OCI-LY1 (cell line): Measurements from ENCODE around the gene RASGEF1B.
A peak's percentile ranks its signal among the peaks of the same experiment; 100 is the strongest.

Source experiments
- H2AFZ ChIP-seq: fragments of 200-600 bp; sonication (generic), shearing (Covaris generic); 2 replicates; pipeline ENCODE4 v1.6.0; 2014; ENCODE audit warnings: antibody characterized with exemption, mild to moderate bottlenecking, low read length
- H3F3A ChIP-seq: fragments of 200-600 bp; sonication (generic), shearing (Covaris generic); 2 replicates; pipeline ENCODE4 v1.6.0; 2014; ENCODE audit warnings: mild to moderate bottlenecking, antibody characterized with exemption, low read length, moderate library complexity; ENCODE audit not compliant: insufficient read depth
- H3K27ac ChIP-seq: fragments of 200-600 bp; sonication (generic); 2 replicates; pipeline ENCODE4 v1.5.1; 2014; ENCODE audit warnings: low read length, mixed run types, mild to moderate bottlenecking, low read depth; ENCODE audit not compliant: poor library complexity, severe bottlenecking
- H3K27me3 ChIP-seq: fragments of 200-600 bp; sonication (generic); 2 replicates; pipeline ENCODE4 v1.6.0; 2014; ENCODE audit warnings: antibody characterized with exemption, mild to moderate bottlenecking, low read length, moderate library complexity; ENCODE audit not compliant: insufficient read depth
- H3K36me3 ChIP-seq: fragments of 200-600 bp; sonication (generic); 2 replicates; pipeline ENCODE4 v1.6.1; 2014; ENCODE audit warnings: mild to moderate bottlenecking, antibody characterized with exemption, low read length, moderate library complexity, mixed read lengths; ENCODE audit not compliant: insufficient read depth
- H3K4me1 ChIP-seq: fragments of 200-600 bp; sonication (generic); 2 replicates; pipeline ENCODE4 v1.5.1; 2014; ENCODE audit warnings: mild to moderate bottlenecking, low read length, moderate library complexity; ENCODE audit not compliant: insufficient read depth, severe bottlenecking
- H3K4me2 ChIP-seq: fragments of 200-600 bp; sonication (generic), shearing (Covaris generic); 2 replicates; pipeline ENCODE4 v1.6.1; 2014; ENCODE audit warnings: low read length
- H3K4me3 ChIP-seq: fragments of 200-600 bp; sonication (generic); 2 replicates; pipeline ENCODE4 v1.5.1; 2014; ENCODE audit warnings: low read length, low read depth, mild to moderate bottlenecking, mixed read lengths; ENCODE audit not compliant: poor library complexity, severe bottlenecking
- H3K79me2 ChIP-seq: fragments of 200-600 bp; shearing (Covaris generic); 2 replicates; pipeline ENCODE4 v1.6.1; 2016; ENCODE audit warnings: mixed run types, low read length, mixed read lengths; ENCODE audit not compliant: insufficient read depth
- H3K9ac ChIP-seq: fragments of 200-600 bp; sonication (generic), shearing (Covaris generic); 2 replicates; pipeline ENCODE4 v1.6.1; 2014; ENCODE audit warnings: mild to moderate bottlenecking, low read length, mixed read lengths
- H3K9me2 ChIP-seq: fragments of 200-600 bp; sonication (generic), shearing (Covaris generic); 2 replicates; pipeline ENCODE4 v1.6.1; 2014; ENCODE audit warnings: low read depth, mild to moderate bottlenecking, low read length, mixed read lengths
- H3K9me3 ChIP-seq: fragments of 200-600 bp; shearing (Covaris generic); 2 replicates; pipeline ENCODE4 v1.6.1; 2014; ENCODE audit warnings: low read length, mixed read lengths
- H4K20me1 ChIP-seq: fragments of 200-600 bp; sonication (generic), shearing (Covaris generic); 2 replicates; pipeline ENCODE4 v1.6.0; 2016; ENCODE audit warnings: mild to moderate bottlenecking, low read length; ENCODE audit not compliant: insufficient read depth
- CTCF ChIP-seq: fragments of 200-600 bp; sonication (generic), shearing (Covaris generic); IDR thresholded peaks from 2 replicates; pipeline ENCODE4 v1.5.1; 2017; ENCODE audit warnings: mild to moderate bottlenecking, antibody characterized with exemption, low read length, moderate library complexity, mixed read lengths
- EZH2 ChIP-seq: fragments of 200-600 bp; sonication (generic), shearing (Covaris generic); IDR thresholded peaks from 2 replicates; pipeline ENCODE4 v1.8.0; 2017; ENCODE audit warnings: borderline replicate concordance, mixed run types, mild to moderate bottlenecking, antibody characterized with exemption, low read length, moderate library complexity, mixed read lengths

RASGEF1B gene

GRCh38 chr4:81424336-81424735 lies 47.4 kb downstream of the RASGEF1B start:
- no peak overlapping the region for H3K27ac ChIP-seq
- H3K4me3 ChIP-seq, result no peak overlapping the region
- TF ChIP-seq CTCF, result no peak
- TF ChIP-seq EZH2, result no peak
- no peaks in the 10 kb centered on the region for H3K79me2 ChIP-seq
- H4K20me1 ChIP-seq, result no peaks in the 10 kb centered on the region
- H3K4me2 ChIP-seq, result no peak overlapping the region
- H3K36me3 ChIP-seq, result peaks cover 48% of the 10 kb centered on the region
- no peaks in the 10 kb centered on the region for H3K9me2 ChIP-seq
- no peak overlapping the region for H2AFZ ChIP-seq
- H3K4me1 ChIP-seq, result peaks cover 20% of the 10 kb centered on the region
- no peaks in the 10 kb centered on the region for H3K27me3 ChIP-seq
- H3K9ac ChIP-seq, result no peak overlapping the region
- no peaks in the 10 kb centered on the region for H3F3A ChIP-seq
- H3K9me3 ChIP-seq, result no peaks in the 10 kb centered on the region

- Histone ChIP-seq H3K9me2 (no peaks in the 10 kb centered on the region), H3K4me1 (peaks cover 20% of the 10 kb centered on the region), H3K27me3 (no peaks in the 10 kb centered on the region), H2AFZ (no peak overlapping the region), H3K79me2 (no peaks in the 10 kb centered on the region), H3K4me3 (no peak overlapping the region), H3K9me3 (no peaks in the 10 kb centered on the region), H3K9ac (no peak overlapping the region), H4K20me1 (no peaks in the 10 kb centered on the region), H3K4me2 (no peak overlapping the region), H3F3A (no peaks in the 10 kb centered on the region), H3K36me3 (peaks cover 33% of the 10 kb centered on the region), H3K27ac (no peak overlapping the region)
- TF ChIP-seq EZH2 (no peak), CTCF (no peak)
Measured at GRCh38 chr4:81422595-81422994, 49.1 kb downstream of the RASGEF1B start.

- peak overlapping the region; percentile 16; the same call in 1 of the 2 replicates for H3K4me2 ChIP-seq
- no peaks in the 10 kb centered on the region for H3K27me3 ChIP-seq
- H3K9ac ChIP-seq, result no peak overlapping the region
- H3K9me2 ChIP-seq, result no peaks in the 10 kb centered on the region
- peak overlapping the region; percentile 57 for H3K27ac ChIP-seq
- H3K79me2 ChIP-seq, result no peaks in the 10 kb centered on the region
- no peak overlapping the region for H2AFZ ChIP-seq
- no peaks in the 10 kb centered on the region for H3K9me3 ChIP-seq
- no peaks in the 10 kb centered on the region for H3F3A ChIP-seq
- peaks cover 20% of the 10 kb centered on the region for H3K4me1 ChIP-seq
- peaks cover 23% of the 10 kb centered on the region for H3K36me3 ChIP-seq
- no peaks in the 10 kb centered on the region for H4K20me1 ChIP-seq
- TF ChIP-seq EZH2, result no peak
- TF ChIP-seq CTCF, result no peak
- H3K4me3 ChIP-seq, result no peak overlapping the region
Measured at GRCh38 chr4:81421346-81422218, 50.1 kb downstream of the RASGEF1B start.
